GM18520 (cell line): Measurements from ENCODE around the gene FRS2.

Experiments
- ATAC-seq: cut with Tn5 transposase; IDR thresholded peaks from one replicate; pipeline ENCODE4 v1.9.1; 2021; ENCODE audit not compliant: unreplicated experiment

The FRS2 gene

GRCh38 chr12:69524755-69525469 is 54.7 kb downstream of the FRS2 start:
- ATAC-seq = no peak

- ATAC-seq = no peak
Measured at GRCh38 chr12:69527506-69528272, 57.5 kb downstream of the FRS2 start.

- no peak for ATAC-seq
Measured at GRCh38 chr12:69529021-69529420, 58.8 kb downstream of the FRS2 start.

- no peak for ATAC-seq
Measured at GRCh38 chr12:69533844-69534243, 63.7 kb downstream of the FRS2 start.

- no peak for ATAC-seq
Measured at GRCh38 chr12:69534389-69534822, 64.2 kb downstream of the FRS2 start.

- ATAC-seq = no peak
Measured at GRCh38 chr12:69540987-69541386, 70.8 kb downstream of the FRS2 start.

- ATAC-seq = no peak
Measured at GRCh38 chr12:69544087-69544486, 73.9 kb downstream of the FRS2 start.

GRCh38 chr12:69545081-69545480 is 74.9 kb downstream of the FRS2 start:
- no peak for ATAC-seq

- peak; percentile 69 for ATAC-seq
Measured at GRCh38 chr12:69546693-69547438, 76.7 kb downstream of the FRS2 start.

- no peak for ATAC-seq
Measured at GRCh38 chr12:69548687-69549086, 78.5 kb downstream of the FRS2 start.

- ATAC-seq = no peak
Measured at GRCh38 chr12:69550569-69551350, 80.6 kb downstream of the FRS2 start.

GRCh38 chr12:69553628-69554248 is 83.5 kb downstream of the FRS2 start:
- ATAC-seq = no peak

GRCh38 chr12:69555461-69555860 is 85.3 kb downstream of the FRS2 start:
- ATAC-seq = no peak

- no peak for ATAC-seq
Measured at GRCh38 chr12:69556383-69556782, 86.2 kb downstream of the FRS2 start.

GRCh38 chr12:69563166-69563762 is 93.1 kb downstream of the FRS2 start:
- ATAC-seq = no peak

GRCh38 chr12:69566603-69567002 is 96.4 kb downstream of the FRS2 start:
- ATAC-seq = no peak

GRCh38 chr12:69569236-69569635 is 99.0 kb downstream of the FRS2 start:
- no peak for ATAC-seq

GRCh38 chr12:69570000-69570516 is 99.9 kb downstream of the FRS2 start:
- no peak for ATAC-seq

- ATAC-seq = peak; percentile 43
Measured at GRCh38 chr12:69570545-69571399, 100.6 kb downstream of the FRS2 start.
